ENCODE data around the gene ARHGAP45. TPM values are rescaled to one million over a fixed set of nuclear protein-coding genes. Genes with fewer than 3 reads are reported as not detected.
A peak's percentile ranks its signal among the peaks of the same experiment; 100 is the strongest.

ARHGAP45 gene
- total and polyA plus RNA-seq, 2 of the 8 experiments (the other 6 are each of a cell fraction or from before 2014, with no cell fraction given) = 31.4 to 41.8 TPM

GRCh38 chr19:1025960-1026782, 40.8 kb upstream of the ARHGAP45 start, which contains the start of gene CNN2 (continued):
- TF ChIP-seq SIRT6 (IDR thresholded peaks at IDR 0.05; ENCODE audit: low read length) (no peak), GABPA (IDR thresholded peaks at IDR 0.05; ENCODE audit: borderline replicate concordance, insufficient read depth, low read length) (no peak), KDM5A (IDR thresholded peaks at IDR 0.05; ENCODE audit: low read length) (no peak), SAP30 (IDR thresholded peaks at IDR 0.05; ENCODE audit: insufficient read depth, insufficient replicate concordance, low read length) (no peak), BCL11A (IDR thresholded peaks at IDR 0.05; ENCODE audit: low read depth in 2 of 2, low read length in 2 of 2) (no peak), RXRA (IDR thresholded peaks at IDR 0.05; ENCODE audit: insufficient read depth, low read depth, low read length) (no peak), TAF1 (IDR thresholded peaks at IDR 0.05; ENCODE audit: low read depth, low read length) (peak; percentile 88), ZNF274 (IDR thresholded peaks at IDR 0.05; ENCODE audit: borderline replicate concordance, extremely low read depth, low read length) (no peak), E2F6 (IDR thresholded peaks at IDR 0.05) (no peak), ATF3 (IDR thresholded peaks at IDR 0.05; ENCODE audit: insufficient read depth, low read depth, low read length) (no peak), RAD21 (IDR thresholded peaks at IDR 0.05 in 1 of 2, conservative IDR thresholded peaks at IDR 0.05 in 1 of 2; ENCODE audit: low read depth in 2 of 2, low read length in 2 of 2) (no peak), SP1 (IDR thresholded peaks at IDR 0.05; ENCODE audit: low read depth, low read length) (0 out of 2 replicates have a peak, but pooled peaks have one; percentile 17), SUZ12 (IDR thresholded peaks at IDR 0.05; ENCODE audit: low read length) (no peak), YY1 (IDR thresholded peaks at IDR 0.05; ENCODE audit: low read depth, low read length) (0 out of 2 replicates have a peak, but pooled peaks have one; percentile 55), BRCA1 (IDR thresholded peaks at IDR 0.05; ENCODE audit: low read depth, low read length) (no peak), TAF7 (optimal IDR thresholded peaks at IDR 0.05; ENCODE audit: borderline replicate concordance, low read depth, low read length) (peak; percentile 54), SP4 (IDR thresholded peaks at IDR 0.05; ENCODE audit: low read length) (no peak), CTBP2 (IDR thresholded peaks at IDR 0.05; ENCODE audit: borderline replicate concordance, insufficient read depth, insufficient read length, low read length) (no peak), RBBP5 (IDR thresholded peaks at IDR 0.05; ENCODE audit: borderline replicate concordance, low read depth, low read length) (peak; percentile 40; the same call in 1 of the 2 replicates), CBX8 (IDR thresholded peaks at IDR 0.05; ENCODE audit: borderline replicate concordance, low read depth, low read length) (no peak), CBX5 (IDR thresholded peaks at IDR 0.05; ENCODE audit: low read depth, low read length) (no peak), BACH1 (IDR thresholded peaks at IDR 0.05; ENCODE audit: low read length) (no peak), NRF1 (IDR thresholded peaks at IDR 0.05; ENCODE audit: low read depth, low read length) (no peak)
